IPS-NIHi11 (cell line): ENCODE results near the gene MARCHF6.
"Not testable (repeated sequence)": the region's sequence is repeated elsewhere in the genome, so short reads cannot be mapped to it uniquely, and the experiment has no call there.

Source experiments
- DNase-seq: peaks from one replicate; pipeline ENCODE4 v3.0.0; 2012; ENCODE audit warnings: mixed read lengths, low spot score

The MARCHF6 gene

GRCh38 chr5:10376544-10376943 is 23.0 kb downstream of the MARCHF6 start:
- DNase-seq = no peak

- no peak for DNase-seq
These were observed 23.6 kb downstream of the MARCHF6 start for GRCh38 chr5:10377081-10377480.

- DNase-seq = no peak
These were observed 28.3 kb downstream of the MARCHF6 start for GRCh38 chr5:10381803-10382202.

- DNase-seq = no peak
These were observed 31.0 kb downstream of the MARCHF6 start for GRCh38 chr5:10384483-10384882.

- no peak for DNase-seq
These were observed 34.2 kb downstream of the MARCHF6 start for GRCh38 chr5:10387690-10388089.

- DNase-seq = no peak
These were observed 37.6 kb downstream of the MARCHF6 start for GRCh38 chr5:10391130-10391529.

GRCh38 chr5:10392567-10393328 is 39.3 kb downstream of the MARCHF6 start:
- not testable (repeated sequence) for DNase-seq

GRCh38 chr5:10393491-10393890 is 40.0 kb downstream of the MARCHF6 start:
- DNase-seq = no peak

GRCh38 chr5:10396552-10396951 is 43.1 kb downstream of the MARCHF6 start:
- no peak for DNase-seq

GRCh38 chr5:10399839-10400238 is 46.3 kb downstream of the MARCHF6 start:
- DNase-seq = no peak

GRCh38 chr5:10400411-10400810 is 46.9 kb downstream of the MARCHF6 start:
- no peak for DNase-seq

- no peak for DNase-seq
These were observed 47.3 kb downstream of the MARCHF6 start for GRCh38 chr5:10400831-10401230.

GRCh38 chr5:10401498-10401897 is 48.0 kb downstream of the MARCHF6 start:
- no peak for DNase-seq
